Activated T-cell treated with anti-CD3 and anti-CD28 coated beads, Interleukin-2, amount 50 U/mL, for 48 hours (primary cell): ENCODE measurements around the gene RIMBP2.

Experiments used
- DNase-seq, 2 experiments: peaks; one replicate each; pipeline ENCODE4 v3.0.0-alpha.2; 2020

Gene RIMBP2

DNA sequence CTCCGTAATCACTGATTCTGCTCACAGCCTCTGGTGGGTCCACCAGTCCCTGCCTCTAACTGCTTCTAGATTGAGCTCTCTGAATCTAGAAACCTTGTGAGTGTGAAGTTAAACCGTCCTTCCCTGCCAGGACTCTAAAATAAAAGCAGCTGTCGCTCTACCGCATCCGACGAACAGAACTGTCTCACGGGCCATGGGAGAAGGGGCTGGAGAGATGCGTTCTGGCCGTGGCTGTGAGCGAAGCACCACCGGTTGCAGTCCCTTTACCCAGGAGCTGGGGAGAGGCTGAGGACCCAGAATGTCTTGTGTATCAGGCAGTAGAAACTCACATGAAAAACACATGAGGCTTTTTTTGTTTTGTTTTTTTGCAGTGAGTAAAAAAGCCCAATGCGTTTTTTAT lies 218.8 kb downstream of the RIMBP2 start:
- DNase-seq: no peak

DNA sequence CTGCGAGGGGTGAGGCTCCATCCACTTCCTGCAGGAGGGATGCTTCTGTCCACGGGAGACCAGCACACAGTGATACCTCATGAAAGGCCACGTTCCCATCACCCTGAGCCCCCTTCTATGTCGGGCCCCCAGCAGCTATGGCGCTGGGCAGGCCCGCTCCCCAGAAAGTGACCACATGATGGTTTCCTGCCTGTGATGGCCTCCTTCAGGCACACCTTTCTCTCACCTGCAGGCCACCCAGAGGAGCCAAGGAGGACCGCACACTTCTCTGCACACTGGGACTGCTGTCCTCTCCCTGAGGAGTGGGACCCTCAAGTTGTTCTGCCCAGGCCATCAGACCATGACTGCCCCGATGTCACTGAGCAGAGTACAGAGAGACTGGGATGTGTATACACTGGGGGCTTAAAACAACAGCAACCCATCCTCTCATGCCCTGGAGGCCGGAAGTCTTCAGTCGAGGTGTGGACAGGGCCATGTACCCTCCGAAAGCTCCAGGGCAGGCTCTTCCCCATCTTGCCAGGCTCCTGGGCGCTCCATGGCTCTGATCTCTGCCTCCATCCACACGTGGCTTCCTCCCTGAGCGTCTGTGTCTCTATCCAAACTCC lies 219.5 kb downstream of the RIMBP2 start:
- no peak for DNase-seq

GRCh38 chr12:130495156-130495555 lies 220.9 kb downstream of the RIMBP2 start:
- no peak for DNase-seq

DNA sequence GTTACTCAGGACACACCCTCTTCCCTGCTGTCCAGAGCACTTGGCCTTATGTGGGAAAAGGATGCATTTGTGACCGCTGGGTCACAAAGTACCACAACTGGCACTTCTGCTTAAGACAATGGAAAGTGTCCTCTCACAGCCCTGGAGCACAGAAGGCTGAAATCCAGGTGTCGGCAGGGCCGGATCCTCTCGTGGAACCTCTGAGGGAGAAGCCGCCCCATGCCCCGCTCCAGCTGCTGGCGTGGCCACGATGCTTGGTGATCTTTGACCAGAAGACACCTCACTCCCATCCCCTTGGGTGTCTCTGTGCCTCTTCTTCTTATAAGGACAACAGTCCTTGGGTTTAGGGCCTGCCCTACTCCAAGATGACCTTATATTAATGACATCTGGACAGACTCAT lies 221.4 kb downstream of the RIMBP2 start:
- no peak for DNase-seq

GRCh38 chr12:130493951-130494350 lies 222.1 kb downstream of the RIMBP2 start:
- no peak for DNase-seq

DNA sequence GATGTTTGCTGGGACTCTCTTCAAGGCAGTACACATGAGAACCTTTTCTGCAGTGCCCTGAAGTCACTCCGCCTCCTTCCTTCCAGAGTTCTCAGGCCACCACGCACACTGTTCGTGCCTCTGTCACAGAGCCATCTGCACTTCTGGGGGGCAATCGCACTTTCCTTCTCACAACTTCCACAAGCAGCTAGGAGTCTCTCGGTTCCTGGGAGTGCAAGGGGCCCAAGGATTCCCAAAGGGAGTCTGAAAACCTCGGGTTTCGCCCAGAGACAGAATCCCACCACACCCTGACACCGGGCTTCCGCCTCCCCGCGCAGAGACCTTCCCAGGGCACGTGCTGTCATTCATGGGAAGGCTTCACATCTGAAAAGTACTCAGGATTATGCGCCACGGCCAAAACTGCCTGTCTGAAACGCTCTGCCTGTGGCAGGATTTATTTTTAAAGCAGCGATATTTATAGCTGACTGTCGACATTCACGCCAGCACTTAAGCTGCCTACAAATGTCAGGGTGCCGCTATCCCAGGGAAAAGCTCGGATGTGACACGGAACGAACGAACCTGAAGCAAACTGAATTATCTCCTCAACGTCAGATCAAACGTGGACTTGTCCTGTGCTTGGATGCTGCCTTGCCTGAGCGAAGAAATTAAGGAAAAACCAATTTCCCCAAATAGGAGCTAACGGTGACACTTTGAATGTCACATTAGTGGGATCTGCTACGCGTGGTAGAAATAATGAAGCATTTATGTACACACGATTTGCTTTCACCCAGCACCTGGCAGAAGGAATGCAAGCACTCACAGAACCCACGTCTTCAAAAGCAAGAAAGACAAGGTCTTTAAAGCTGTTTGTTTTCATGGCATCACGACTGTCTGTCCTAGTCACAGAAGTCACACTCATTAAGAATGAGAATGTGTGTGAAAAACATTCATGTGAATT lies 224.4 kb downstream of the RIMBP2 start:
- no peak for DNase-seq

GRCh38 chr12:130490674-130491073 lies 225.4 kb downstream of the RIMBP2 start:
- no peak for DNase-seq

GRCh38 chr12:130489293-130489692 lies 226.8 kb downstream of the RIMBP2 start:
- DNase-seq: no peak

- no peak for DNase-seq
Measured at GRCh38 chr12:130488358-130488710, 227.8 kb downstream of the RIMBP2 start.

GRCh38 chr12:130487636-130488357 lies 228.3 kb downstream of the RIMBP2 start:
- no peak for DNase-seq

GRCh38 chr12:130486891-130487416 lies 229.1 kb downstream of the RIMBP2 start:
- no peak for DNase-seq

DNA sequence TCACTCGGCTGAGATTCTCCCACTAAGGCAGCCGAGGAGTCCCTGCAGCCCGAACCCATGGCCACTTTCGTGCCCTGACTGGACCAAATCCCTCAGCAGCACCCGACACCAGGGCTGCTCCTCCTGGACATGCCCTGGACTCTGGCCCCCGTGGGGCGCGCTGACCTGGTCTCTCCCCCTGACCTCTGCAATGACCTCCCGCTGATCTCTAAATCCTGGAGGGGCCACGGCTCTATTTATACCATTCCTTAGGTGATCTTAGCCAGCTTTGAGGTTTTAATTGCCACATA lies 230.0 kb downstream of the RIMBP2 start:
- no peak for DNase-seq

GRCh38 chr12:130485291-130486145 lies 230.6 kb downstream of the RIMBP2 start:
- DNase-seq: no peak

- no peak for DNase-seq
Measured at GRCh38 chr12:130484221-130484620, 231.9 kb downstream of the RIMBP2 start.

DNA sequence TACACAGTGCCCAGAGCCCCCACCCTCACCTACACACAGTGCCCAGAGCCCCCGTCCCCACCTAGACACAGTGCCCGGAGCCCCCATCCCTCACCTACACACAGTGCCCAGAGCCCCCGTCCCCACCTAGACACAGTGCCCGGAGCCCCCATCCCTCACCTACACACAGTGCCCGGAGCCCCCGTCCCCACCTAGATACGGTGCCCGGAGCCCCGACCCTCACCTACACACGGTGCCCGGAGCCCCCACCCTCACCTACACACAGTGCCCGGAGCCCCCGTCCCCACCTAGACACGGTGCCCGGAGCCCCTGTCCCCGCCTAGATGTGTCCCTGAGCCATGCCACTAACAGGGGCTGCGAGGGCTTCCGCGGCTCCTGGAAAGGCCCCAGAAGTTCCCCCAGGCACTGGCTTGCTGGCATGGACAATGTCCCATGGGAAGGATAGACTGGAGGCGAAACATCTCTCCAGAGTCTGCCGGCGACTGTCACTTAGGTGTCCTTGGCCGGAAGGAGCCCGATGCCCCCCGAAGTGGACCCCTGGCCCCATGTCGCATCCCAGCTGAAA lies 232.4 kb downstream of the RIMBP2 start:
- no peak for DNase-seq

- DNase-seq: no peak
Measured at GRCh38 chr12:130482448-130482847, 233.7 kb downstream of the RIMBP2 start.

DNA sequence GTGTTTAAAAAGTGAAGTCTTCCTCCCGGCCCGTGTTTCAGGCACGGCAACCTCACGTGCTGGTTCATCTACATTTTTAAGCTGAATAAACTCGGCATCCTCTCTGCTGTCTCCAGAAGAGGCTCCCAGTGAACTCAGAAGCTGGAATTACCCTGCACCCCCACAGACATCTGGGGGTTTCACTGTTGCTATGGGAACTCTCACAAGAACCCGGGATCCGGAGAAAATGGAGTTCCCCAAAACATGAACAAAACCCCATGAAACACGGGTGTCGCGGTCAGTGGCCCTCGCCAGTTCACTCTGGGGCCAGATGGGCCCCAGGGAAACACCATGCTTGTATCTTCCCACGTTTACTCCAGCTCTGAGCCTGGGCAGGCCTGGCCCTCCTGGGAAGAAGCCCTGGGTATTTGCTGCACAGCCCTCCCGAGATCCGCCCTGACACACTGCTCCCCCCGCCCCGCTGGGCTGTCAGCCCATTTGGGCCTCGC lies 234.7 kb downstream of the RIMBP2 start:
- no peak for DNase-seq

DNA sequence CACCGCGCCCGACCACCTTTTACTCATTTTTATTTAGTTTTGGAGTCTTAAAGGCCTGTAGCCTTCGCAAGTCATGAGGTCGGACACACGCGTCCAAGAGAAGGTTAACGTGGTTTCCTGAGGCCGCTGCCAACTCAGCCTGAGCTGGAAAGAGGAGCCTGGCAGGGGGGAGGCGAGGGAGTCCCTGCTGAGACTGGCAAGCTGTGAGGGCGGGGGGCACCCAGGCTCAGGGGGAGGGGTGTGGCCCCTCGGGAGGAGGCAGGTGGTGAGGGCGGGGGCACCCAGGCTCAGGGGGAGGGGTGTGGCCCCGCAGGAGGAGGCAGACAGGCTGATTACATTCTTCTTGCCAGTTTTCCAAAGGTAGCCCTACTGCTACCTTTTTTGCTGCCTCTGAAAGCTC lies 235.2 kb downstream of the RIMBP2 start:
- DNase-seq: no peak

DNA sequence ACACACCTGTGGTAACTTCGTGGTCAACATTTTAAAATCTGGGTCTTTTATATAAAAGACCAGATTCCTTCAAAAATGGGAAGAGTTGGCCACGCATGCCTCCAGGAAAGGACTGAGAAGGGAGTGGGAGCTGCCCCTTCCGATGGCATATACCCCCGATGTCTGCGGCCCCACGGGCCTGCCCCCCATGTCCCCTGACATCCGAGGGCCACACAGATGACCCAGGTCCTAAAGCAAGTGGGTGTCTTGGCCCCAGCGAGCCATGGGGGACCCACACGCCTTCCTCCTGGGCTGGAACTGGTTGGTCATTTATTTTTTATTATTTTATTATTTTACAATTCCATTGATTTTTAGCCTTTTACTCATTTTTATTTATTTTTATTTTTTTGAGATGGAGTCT lies 235.9 kb downstream of the RIMBP2 start:
- no peak for DNase-seq

DNA sequence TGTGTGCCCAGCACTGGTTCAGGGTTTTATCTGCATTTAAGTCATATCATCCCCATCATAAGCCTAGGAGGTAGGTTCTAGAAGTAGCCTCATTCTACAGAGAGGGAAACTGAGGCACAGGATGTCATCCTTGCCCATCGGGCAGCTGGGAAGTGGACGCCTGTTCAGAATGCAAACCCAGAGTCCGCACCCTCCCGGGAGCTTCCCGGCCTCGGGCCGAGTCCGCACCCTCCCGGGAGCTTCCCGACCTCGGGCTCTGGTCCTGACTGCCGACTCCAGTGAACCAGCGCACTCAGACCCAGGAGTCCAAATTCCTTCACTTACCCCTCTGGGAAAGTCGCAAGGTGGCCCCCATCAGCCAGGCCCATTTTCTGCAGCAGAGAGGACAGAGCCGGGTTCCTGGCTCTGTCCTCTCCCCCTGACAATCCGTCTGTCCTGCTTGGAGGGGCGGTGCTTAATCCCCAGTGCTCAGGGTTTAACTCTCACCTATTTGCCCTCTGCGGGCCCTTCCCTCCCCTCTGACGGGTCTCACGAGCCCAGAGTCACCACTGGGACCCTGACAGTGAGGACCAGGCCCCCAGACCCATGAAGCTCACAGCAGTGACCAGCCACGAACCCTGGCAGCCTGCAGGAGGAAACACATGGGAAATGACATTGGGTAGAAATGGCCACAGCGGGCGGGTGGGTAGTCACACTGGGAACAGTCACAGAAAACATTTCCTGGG lies 236.5 kb downstream of the RIMBP2 start:
- DNase-seq: no peak

DNA sequence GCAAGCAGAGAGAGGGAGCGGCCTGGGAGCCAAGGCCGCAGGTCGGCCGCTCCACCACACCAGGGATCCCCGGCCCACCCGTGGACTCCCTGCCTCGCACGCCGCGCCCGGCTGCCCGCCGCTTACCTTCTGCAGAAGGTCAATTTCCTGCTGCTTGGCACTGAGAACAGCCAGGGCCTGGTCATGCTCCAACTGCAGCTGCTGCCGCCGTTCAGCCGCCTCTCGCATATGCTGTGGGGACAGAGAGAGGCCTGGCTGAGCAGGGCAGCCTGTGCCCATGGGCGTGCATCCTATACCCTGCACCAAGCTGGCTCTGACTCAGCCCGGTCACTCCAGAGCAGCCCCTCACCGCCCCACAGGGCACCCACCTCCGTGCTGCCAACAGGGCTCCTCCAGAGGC lies 237.3 kb downstream of the RIMBP2 start:
- DNase-seq: no peak

DNA sequence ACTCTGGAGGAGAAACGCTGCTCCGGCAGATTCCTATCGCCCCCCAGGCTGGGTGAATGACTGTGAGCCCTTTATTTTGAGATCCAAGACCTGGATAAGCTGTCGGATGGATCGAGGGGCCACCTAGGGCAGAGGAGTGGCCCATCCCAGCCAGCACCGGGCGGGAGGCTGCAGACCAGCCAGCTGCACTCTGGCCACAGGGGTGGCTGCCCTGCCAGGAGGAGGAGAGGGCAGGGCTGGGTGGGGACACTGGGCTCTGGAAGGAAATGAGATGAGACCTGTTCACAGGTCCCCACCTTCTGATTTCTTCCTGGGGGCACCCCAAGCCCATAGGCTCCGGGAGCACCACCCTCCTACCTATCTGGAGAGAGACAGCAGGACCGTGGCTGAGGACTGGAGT lies 238.4 kb downstream of the RIMBP2 start:
- DNase-seq: no peak
